Psoas muscle (tissue), 8 donors: ENCODE measurements around the gene FNDC3A. TPM values are rescaled to one million over a fixed set of nuclear protein-coding genes. Genes with fewer than 3 reads are reported as not detected.
A peak's percentile ranks its signal among the peaks of the same experiment; 100 is the strongest.

Experiments
- ATAC-seq, 4 donors: fragments of 200-7000 bp; cut with Tn5 transposase; one replicate each; pipeline ENCODE4 v1.9.1; 2020; ENCODE audit warnings: moderate library complexity in 3 of 4, mild to moderate bottlenecking in 2 of 4
- DNase-seq, 2 donors: peaks; one replicate each; pipeline ENCODE4 v3.0.0-alpha.2; 2020
- H3K27ac ChIP-seq: fragments of 200-600 bp; one replicate; pipeline ENCODE4 v1.8.0; 2022
- H3K27me3 ChIP-seq, 3 donors: fragments of 200-600 bp in 1 of 3; one replicate each; pipeline versions ENCODE4 v1.6.1 to v1.8.0; 2013 to 2022; ENCODE audit warnings: low read length in 2 of 3, mild to moderate bottlenecking in 2 of 3, moderate library complexity in 1 of 3; ENCODE audit not compliant: insufficient read depth in 3 of 3
- H3K36me3 ChIP-seq, 2 donors: fragments of 200-600 bp in 1 of 2; one replicate each; pipeline versions ENCODE4 v1.6.1 to v1.8.0; 2013 to 2022; ENCODE audit warnings: low read depth in 1 of 2, mild to moderate bottlenecking in 1 of 2, moderate library complexity in 1 of 2; ENCODE audit not compliant: insufficient read depth in 1 of 2
- H3K4me1 ChIP-seq: fragments of 200-600 bp; one replicate; pipeline ENCODE4 v1.8.0; 2022
- H3K4me3 ChIP-seq: fragments of 200-600 bp; one replicate; pipeline ENCODE4 v1.8.0; 2022; ENCODE audit warnings: mild to moderate bottlenecking
- H3K9me3 ChIP-seq: fragments of 200-600 bp; one replicate; pipeline ENCODE4 v1.8.0; 2022
- WGBS, 3 donors: extraction: QIAGEN DNeasy Blood & Tissue Kit; methylation state at CpG; one replicate each; pipeline versions ENCODE4 v1.1.6 to v1.1.7; 2013; 5-methylcytosine and 5-hydroxymethylcytosine counted together
- intact Hi-C, 2 donors: fragments of 100-400 bp; cut with DNase I; formaldehyde crosslinking; loops; one replicate each; pipeline versions ENCODE4 v1.11.0 to v1.14.2; 2022
- polyA plus RNA-seq, 3 donors: library from polyadenylated mRNA; stranded (reverse); fragments of 200-250 nt; gene quantifications; one replicate each; pipeline ENCODE4 v1.2.3, GENCODE V29; 2013
- total RNA-seq, 4 donors: library from RNA; stranded (reverse); fragmentation: NEBNext Ultra II Directional in 2 of 4; extraction: Animal tissue kit (Norgen Biotek cat#: 25700) in 2 of 4; gene quantifications; one replicate each; pipeline versions ENCODE4 v1.2.1 to v1.2.4, GENCODE V29; 2021 to 2023
- TF ChIP-seq, protein P1 (sequence below): fragments of 200-600 bp; IDR thresholded peaks from one replicate; pipeline ENCODE4 v1.8.0; 2022; ENCODE audit warnings: antibody characterized with exemption
- donor health status: healthy with polysubstance abuse.
- donor health status: DM: no; HTN: no; CAD: no; lungs with moderate emphysema.
- donor health status: Bipolar disorder and iron deficiency.
- donor health status: healthy.
- donor health status: DM: yes; HTN: yes; CAD: no.
- donor health status: DM: no; HTN: no; CAD: no.
- donor health status: DM: no; HTN: no; CAD: no.
- donor health status: DM: yes; HTN: yes; CAD: no.

The FNDC3A gene
- total and polyA plus RNA-seq, 7 donors = 4.4 to 18.6 (median 10.5) TPM

DNA sequence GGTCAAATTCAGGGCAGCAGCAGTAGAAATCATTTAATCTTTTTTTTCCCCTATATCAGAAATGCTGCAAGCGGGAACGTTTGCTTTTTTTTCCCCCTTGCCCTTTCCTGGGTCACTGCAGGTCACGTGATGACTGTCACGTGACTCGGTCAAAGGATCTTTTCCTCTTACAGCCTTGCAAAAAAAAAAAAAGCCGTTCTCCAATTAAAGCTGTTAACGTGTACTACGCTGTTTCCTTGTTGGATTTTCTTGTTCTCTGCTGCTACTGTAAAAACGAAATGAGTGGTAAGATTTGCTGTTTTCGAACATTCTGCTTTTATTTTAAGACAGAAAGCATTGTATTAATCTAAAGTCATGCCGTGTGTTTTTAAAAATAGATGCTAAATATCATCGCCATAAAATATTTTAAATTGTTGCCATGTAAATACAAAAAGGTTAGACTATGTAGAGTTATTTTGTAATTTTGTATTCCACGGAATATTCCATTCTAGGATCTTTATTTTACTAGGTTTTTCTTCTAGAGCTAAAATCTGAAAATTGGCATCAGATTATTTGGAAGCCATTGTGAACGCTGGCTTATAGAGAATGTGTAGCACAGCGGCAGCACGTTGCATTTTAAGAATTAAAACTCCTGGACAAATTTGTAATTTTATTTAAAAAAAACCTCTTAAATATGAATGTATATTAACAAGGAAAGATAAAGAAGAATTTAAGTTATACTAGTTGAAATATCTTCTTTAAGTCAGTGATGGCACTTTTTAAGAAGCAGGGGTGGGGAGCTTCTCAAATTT lies 134.6 kb downstream of the FNDC3A start:
- intact Hi-C loops = loop anchor here in 1 of 2 donors (10.0 kb wide), 1 partner anchor 136 kb away; the partner anchor contains the start of gene FNDC3A
- Histone ChIP-seq H3K9me3 (no peaks in the 10 kb centered on the region), H3K4me3 (peak overlapping the region; percentile 86), H3K4me1 (peaks cover 26% of the 10 kb centered on the region), H3K27me3 (no peaks in the 10 kb centered on the region), H3K27ac (peak overlapping the region; percentile 82), H3K36me3 (peaks cover 0 to 3% of the 10 kb centered on the region in 2 donors)
- ATAC-seq (peak; percentile 86 to 97 (median 92)), DNase-seq (peak; percentile 82 to 87)
- TF ChIP-seq, protein P1, sequence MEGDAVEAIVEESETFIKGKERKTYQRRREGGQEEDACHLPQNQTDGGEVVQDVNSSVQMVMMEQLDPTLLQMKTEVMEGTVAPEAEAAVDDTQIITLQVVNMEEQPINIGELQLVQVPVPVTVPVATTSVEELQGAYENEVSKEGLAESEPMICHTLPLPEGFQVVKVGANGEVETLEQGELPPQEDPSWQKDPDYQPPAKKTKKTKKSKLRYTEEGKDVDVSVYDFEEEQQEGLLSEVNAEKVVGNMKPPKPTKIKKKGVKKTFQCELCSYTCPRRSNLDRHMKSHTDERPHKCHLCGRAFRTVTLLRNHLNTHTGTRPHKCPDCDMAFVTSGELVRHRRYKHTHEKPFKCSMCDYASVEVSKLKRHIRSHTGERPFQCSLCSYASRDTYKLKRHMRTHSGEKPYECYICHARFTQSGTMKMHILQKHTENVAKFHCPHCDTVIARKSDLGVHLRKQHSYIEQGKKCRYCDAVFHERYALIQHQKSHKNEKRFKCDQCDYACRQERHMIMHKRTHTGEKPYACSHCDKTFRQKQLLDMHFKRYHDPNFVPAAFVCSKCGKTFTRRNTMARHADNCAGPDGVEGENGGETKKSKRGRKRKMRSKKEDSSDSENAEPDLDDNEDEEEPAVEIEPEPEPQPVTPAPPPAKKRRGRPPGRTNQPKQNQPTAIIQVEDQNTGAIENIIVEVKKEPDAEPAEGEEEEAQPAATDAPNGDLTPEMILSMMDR = no peak
- 0% methylated on average over 16 of the region's 16 CpGs for WGBS, 3 donors

DNA sequence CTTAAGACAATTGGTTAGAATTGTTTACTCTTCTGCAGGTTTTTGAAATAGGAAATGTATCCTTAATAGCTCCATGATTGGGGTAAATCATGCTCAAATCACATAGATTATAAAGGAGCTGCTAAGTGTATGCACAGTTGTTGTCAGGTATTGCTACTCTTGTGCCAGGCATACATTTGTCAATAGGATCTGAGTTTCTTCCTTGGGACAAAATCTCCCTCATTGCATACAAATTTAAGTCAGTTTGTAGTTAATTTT lies 135.1 kb downstream of the FNDC3A start:
- Histone ChIP-seq H3K27me3 (no peaks in the 10 kb centered on the region), H3K27ac (peak overlapping the region; percentile 82), H3K4me3 (peak overlapping the region; percentile 86), H3K36me3 (peaks cover 3 to 8% of the 10 kb centered on the region in 2 donors), H3K9me3 (no peaks in the 10 kb centered on the region), H3K4me1 (peaks cover 26% of the 10 kb centered on the region)
- intact Hi-C loops = loop anchor here in 1 of 2 donors (10.0 kb wide), 1 partner anchor 136 kb away; the partner anchor contains the start of gene FNDC3A
- TF ChIP-seq, protein P1 = no peak
- DNase-seq = no peak
- ATAC-seq = peak in 1 of 4 donors; percentile 47

DNA sequence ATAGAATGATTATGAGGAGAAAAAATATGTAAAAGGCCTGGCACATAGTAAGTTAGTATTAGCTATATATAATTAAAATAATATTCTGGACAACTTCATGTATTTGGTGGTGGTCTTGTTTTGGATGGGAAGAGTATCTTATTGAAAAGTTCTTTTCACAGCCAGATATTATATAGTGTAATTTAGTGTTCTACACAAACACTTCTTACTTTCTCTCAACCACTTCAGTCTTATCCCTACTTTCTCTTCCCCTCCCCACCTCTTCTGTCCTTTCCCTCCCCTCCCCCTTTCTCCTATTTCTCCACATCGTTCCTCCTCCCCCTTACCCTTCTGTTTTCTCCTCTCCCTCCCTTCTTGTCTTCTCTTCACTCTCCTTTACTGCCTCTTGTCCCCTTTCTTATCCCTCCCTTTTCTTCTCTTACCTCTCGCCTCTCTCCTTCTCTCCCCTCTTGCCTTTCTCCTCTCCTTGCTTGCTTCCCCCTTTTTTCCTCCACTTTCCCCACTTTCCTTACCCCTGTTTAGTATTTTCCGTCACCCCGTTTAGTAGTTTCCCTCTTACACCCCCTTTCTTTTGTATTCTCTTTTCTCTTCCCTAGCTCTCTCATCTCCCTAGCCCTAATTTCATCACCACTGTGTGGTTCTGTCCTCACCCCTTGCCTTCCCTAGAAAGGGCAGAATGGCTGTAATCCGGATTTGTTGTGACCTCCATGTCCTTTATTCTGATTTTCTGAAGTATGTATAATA lies 137.2 kb downstream of the FNDC3A start:
- TF ChIP-seq, protein P1 = no peak
- Histone ChIP-seq H3K9me3 (no peaks in the 10 kb centered on the region), H3K27me3 (no peaks in the 10 kb centered on the region), H3K4me1 (peaks cover 26% of the 10 kb centered on the region), H3K4me3 (no peak overlapping the region), H3K27ac (no peak overlapping the region), H3K36me3 (peaks cover 5 to 22% of the 10 kb centered on the region in 2 donors)
- intact Hi-C loops = loop anchor here in 1 of 2 donors (10.0 kb wide), 1 partner anchor 138 kb away; the partner anchor contains the start of gene FNDC3A
- no peak for DNase-seq
- 48 to 54% (median 50%) methylated on average over 5 of the region's 5 CpGs for WGBS, 3 donors
- ATAC-seq = no peak

DNA sequence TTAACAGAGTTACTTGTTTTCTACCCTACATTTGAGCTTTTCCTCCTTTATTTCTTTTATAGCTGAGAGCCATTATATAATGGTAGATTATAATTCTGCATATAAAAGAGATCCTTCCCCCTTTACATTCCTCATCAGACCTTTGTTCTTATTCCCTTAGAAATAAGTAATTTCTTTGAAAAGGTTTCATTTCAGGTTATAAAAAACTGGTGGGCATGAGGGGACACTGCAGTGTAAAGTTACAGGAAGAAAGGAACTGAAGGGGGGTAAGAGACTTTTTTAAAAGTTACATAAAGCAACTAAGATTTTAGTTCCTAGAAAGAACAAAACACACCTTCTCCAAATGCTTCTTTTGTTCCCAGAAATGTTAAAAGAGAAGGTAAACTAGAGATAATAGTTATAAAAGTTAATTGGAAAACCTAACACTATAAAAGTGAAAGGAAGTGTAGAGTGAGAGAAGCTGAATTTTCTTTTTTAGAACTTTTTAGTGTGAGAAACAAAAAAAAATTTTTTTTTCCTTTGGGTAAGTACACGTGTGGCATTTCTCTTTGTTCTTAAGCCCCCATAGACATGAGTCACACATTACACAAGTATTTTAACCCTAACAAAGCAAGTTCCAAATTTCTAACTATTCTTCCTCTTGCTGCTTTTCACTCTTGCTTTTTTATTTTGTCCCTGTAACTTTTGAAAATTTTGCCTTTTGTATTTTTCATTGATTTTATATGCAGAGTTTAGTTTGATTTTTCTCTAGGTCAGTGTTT lies 138.0 kb downstream of the FNDC3A start:
- no peak overlapping the region for H3K27ac ChIP-seq
- peaks cover 5 to 30% of the 10 kb centered on the region in 2 donors for H3K36me3 ChIP-seq
- 20 to 39% (median 27%) methylated on average over 1 of the region's 1 CpG for WGBS, 3 donors
- H3K4me1 ChIP-seq = peaks cover 26% of the 10 kb centered on the region
- intact Hi-C loops = loop anchor here in 1 of 2 donors (10.0 kb wide), 1 partner anchor 139 kb away; the partner anchor contains the start of gene FNDC3A
- TF ChIP-seq, protein P1 = no peak
- DNase-seq = no peak
- H3K27me3 ChIP-seq = no peaks in the 10 kb centered on the region
- no peak overlapping the region for H3K4me3 ChIP-seq
- ATAC-seq = no peak
- H3K9me3 ChIP-seq = no peaks in the 10 kb centered on the region
